ENCODE measurements around the gene SCAP. TPM values are rescaled to one million over a fixed set of nuclear protein-coding genes. Genes with fewer than 3 reads are reported as not detected.

Gene SCAP
- total and polyA plus RNA-seq, 2 donors (not counting 1 experiment from before 2014, with no cell fraction given): 55.8 to 113 TPM

DNA sequence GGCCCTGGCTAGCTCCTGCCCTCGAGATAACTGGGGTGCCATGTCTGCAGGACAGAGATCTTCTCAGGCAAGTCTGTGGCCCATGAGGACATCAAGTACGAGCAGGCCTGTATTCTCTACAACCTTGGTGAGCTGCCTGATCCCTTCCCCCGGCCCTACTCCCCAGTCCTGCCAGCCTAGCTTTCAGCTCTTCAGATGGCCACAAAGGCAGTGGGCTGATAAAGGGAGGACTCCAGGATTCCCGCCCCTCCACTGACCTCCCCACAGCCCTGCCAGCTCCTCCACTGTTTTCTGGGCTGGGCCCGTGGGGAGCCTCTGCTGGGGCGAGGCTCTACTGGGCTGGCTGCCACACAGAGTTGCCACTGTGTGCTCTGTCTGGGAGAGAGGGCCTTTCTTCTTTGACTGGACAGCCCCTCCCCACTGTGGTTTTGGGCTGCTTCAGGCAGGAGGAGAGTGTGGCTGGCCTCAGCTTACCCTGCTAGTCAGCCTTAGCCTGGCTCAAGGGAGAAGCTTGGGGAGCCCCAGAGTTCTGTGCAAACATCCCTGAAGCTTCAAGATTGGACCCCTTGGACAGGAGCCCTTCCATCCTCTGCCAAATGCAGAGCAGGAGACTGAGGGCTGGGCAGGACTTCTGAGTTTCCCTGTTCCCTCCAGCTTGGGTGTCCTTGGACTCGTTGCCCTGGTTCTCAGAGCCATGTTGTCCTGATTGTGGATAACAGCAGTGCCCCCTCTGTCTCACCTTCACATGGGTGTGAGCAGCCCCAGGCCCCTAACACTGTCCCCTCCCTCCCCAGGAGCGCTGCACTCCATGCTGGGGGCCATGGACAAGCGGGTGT is 70.6 kb downstream of the SCAP start:
- Mint-ChIP-seq H3K27ac (no peak overlapping the region), H3K27me3 (no peaks in the 10 kb centered on the region), H3K4me3 (no peak overlapping the region), H3K4me1 (peaks cover 2% of the 10 kb centered on the region), H3K9me3 (ENCODE audit: insufficient read depth) (no peaks in the 10 kb centered on the region)
- Histone ChIP-seq H3K27me3 (replicated peaks in 1 of 4; ENCODE audit: control extremely low read depth in 1 of 4, control insufficient read depth in 3 of 4, insufficient read depth in 4 of 4, low read length in 3 of 4) (no peaks in the 10 kb centered on the region), H3K36me3 (replicated peaks in 1 of 2; ENCODE audit: control extremely low read depth in 1 of 2, control insufficient read depth in 1 of 2, extremely low read depth in 1 of 2, insufficient read depth in 2 of 2, low read length in 1 of 2) (peaks cover 0 to 50% of the 10 kb centered on the region in 2 experiments), H3K9ac (ENCODE audit: low read length) (no peak overlapping the region), H3K4me3 (ENCODE audit: control extremely low read depth in 1 of 5, extremely low read depth in 1 of 5, insufficient read depth in 1 of 5, low read depth in 2 of 5, low read length in 4 of 5) (no peak overlapping the region), H3K9me3 (ENCODE audit: control extremely low read depth in 1 of 3, control insufficient read depth in 2 of 3, insufficient read depth in 1 of 3, low read length in 2 of 3) (no peaks in the 10 kb centered on the region), H2AFZ (ENCODE audit: insufficient read depth, low read depth, low read length, poor library complexity, severe bottlenecking) (no peak overlapping the region), H3K4me1 (ENCODE audit: control insufficient read depth in 2 of 2, insufficient read depth in 2 of 2, low read length in 2 of 2) (no peaks in the 10 kb centered on the region), H3K79me2 (ENCODE audit: control insufficient read depth, insufficient read depth, low read length) (peaks cover 28% of the 10 kb centered on the region), H3K27ac (ENCODE audit: low read length in 2 of 2) (no peak overlapping the region), H4K20me1 (ENCODE audit: control insufficient read depth, insufficient read depth, low read length, poor library complexity, severe bottlenecking) (peaks cover 39% of the 10 kb centered on the region), H3K4me2 (replicated peaks; ENCODE audit: low read depth, low read length, poor library complexity, severe bottlenecking) (no peak overlapping the region)
- ChIA-PET CTCF (interaction anchor here (0.6 to 1.0 kb wide), 2 partner anchors 16 to 1101 kb away, joined by 3 to 4 read pairs; no protein-coding TSS in a partner anchor), POLR2A (interaction anchor here (0.6 kb wide), 1 partner anchor 365 kb away, joined by 3 read pairs; no protein-coding TSS in a partner anchor)
- intact Hi-C loops (cut with micrococcal nuclease): no loop called here
- DNase-seq: no peak
- 97% methylated on average over 6 of the region's 9 CpGs for whole genome bisulfite sequencing (ENCODE audit: insufficient coverage)
- no peak for ATAC-seq (ENCODE audit: low read depth)
- TF ChIP-seq, protein P1, sequence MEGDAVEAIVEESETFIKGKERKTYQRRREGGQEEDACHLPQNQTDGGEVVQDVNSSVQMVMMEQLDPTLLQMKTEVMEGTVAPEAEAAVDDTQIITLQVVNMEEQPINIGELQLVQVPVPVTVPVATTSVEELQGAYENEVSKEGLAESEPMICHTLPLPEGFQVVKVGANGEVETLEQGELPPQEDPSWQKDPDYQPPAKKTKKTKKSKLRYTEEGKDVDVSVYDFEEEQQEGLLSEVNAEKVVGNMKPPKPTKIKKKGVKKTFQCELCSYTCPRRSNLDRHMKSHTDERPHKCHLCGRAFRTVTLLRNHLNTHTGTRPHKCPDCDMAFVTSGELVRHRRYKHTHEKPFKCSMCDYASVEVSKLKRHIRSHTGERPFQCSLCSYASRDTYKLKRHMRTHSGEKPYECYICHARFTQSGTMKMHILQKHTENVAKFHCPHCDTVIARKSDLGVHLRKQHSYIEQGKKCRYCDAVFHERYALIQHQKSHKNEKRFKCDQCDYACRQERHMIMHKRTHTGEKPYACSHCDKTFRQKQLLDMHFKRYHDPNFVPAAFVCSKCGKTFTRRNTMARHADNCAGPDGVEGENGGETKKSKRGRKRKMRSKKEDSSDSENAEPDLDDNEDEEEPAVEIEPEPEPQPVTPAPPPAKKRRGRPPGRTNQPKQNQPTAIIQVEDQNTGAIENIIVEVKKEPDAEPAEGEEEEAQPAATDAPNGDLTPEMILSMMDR (IDR thresholded peaks at IDR 0.05): no peak
- no peak for TF ChIP-seq EZH2 (IDR thresholded peaks at IDR 0.05; ENCODE audit: borderline replicate concordance, insufficient read depth, low read depth, low read length, poor library complexity, severe bottlenecking)

DNA sequence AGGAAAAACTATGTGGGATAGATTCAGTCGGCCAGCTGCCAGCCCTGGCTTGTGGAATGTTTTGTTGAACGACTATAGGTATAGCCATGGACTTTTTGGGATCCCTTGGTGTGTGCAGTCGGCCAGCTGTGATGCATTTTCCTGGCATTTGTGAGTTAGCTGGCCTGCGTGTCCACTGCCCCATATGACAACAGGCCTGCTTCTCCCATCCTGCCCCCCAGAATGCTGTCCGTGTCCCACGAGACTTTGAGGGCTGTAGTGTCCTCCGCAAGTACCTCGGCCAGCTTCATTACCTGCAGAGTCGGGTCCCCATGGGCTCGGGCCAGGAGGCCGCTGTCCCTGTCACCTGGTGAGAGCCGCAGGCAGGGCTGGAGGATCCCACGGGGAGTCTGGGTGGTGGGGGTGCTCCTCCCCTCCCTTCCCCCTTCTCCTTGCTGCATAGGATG is 71.3 kb downstream of the SCAP start:
- Histone ChIP-seq H3K4me2 (replicated peaks; ENCODE audit: low read depth, low read length, poor library complexity, severe bottlenecking) (no peak overlapping the region), H4K20me1 (ENCODE audit: control insufficient read depth, insufficient read depth, low read length, poor library complexity, severe bottlenecking) (peaks cover 46% of the 10 kb centered on the region), H3K4me3 (ENCODE audit: control extremely low read depth in 1 of 5, extremely low read depth in 1 of 5, insufficient read depth in 1 of 5, low read depth in 2 of 5, low read length in 4 of 5) (no peak overlapping the region), H3K79me2 (ENCODE audit: control insufficient read depth, insufficient read depth, low read length) (peaks cover 35% of the 10 kb centered on the region), H3K9ac (ENCODE audit: low read length) (no peak overlapping the region), H3K27me3 (replicated peaks in 1 of 4; ENCODE audit: control extremely low read depth in 1 of 4, control insufficient read depth in 3 of 4, insufficient read depth in 4 of 4, low read length in 3 of 4) (no peaks in the 10 kb centered on the region), H3K36me3 (replicated peaks in 1 of 2; ENCODE audit: control extremely low read depth in 1 of 2, control insufficient read depth in 1 of 2, extremely low read depth in 1 of 2, insufficient read depth in 2 of 2, low read length in 1 of 2) (peaks cover 0 to 55% of the 10 kb centered on the region in 2 experiments), H3K9me3 (ENCODE audit: control extremely low read depth in 1 of 3, control insufficient read depth in 2 of 3, insufficient read depth in 1 of 3, low read length in 2 of 3) (no peaks in the 10 kb centered on the region), H3K27ac (ENCODE audit: low read length in 2 of 2) (no peak overlapping the region), H2AFZ (ENCODE audit: insufficient read depth, low read depth, low read length, poor library complexity, severe bottlenecking) (no peak overlapping the region), H3K4me1 (ENCODE audit: control insufficient read depth in 2 of 2, insufficient read depth in 2 of 2, low read length in 2 of 2) (no peaks in the 10 kb centered on the region)
- TF ChIP-seq, protein P1 (IDR thresholded peaks at IDR 0.05): no peak
- no peak for TF ChIP-seq EZH2 (IDR thresholded peaks at IDR 0.05; ENCODE audit: borderline replicate concordance, insufficient read depth, low read depth, low read length, poor library complexity, severe bottlenecking)
- peaks cover 2% of the 10 kb centered on the region for H3K4me1 Mint-ChIP-seq
- H3K27ac Mint-ChIP-seq: no peak overlapping the region
- intact Hi-C loops (cut with micrococcal nuclease): no loop called here
- H3K27me3 Mint-ChIP-seq: no peaks in the 10 kb centered on the region
- CTCF ChIA-PET: no interaction called here
- no peak for ATAC-seq (ENCODE audit: low read depth)
- no peak for DNase-seq
- H3K9me3 Mint-ChIP-seq (ENCODE audit: insufficient read depth): no peaks in the 10 kb centered on the region
- POLR2A ChIA-PET: no interaction called here
- H3K4me3 Mint-ChIP-seq: no peak overlapping the region
- 98% methylated on average over 8 of the region's 13 CpGs for WGBS (ENCODE audit: insufficient coverage)

Measured in B cell (primary cell).